WTC11 (cell line): ENCODE measurements around the gene SURF2. TPM values are rescaled to one million over a fixed set of nuclear protein-coding genes. Genes with fewer than 3 reads are reported as not detected.

Experiments used
- ATAC-seq: fragments of 200-7000 bp; cut with Tn5 transposase; 2 replicates; pipeline ENCODE4 v1.10.0; 2021; ENCODE audit warnings: mild to moderate bottlenecking, moderate library complexity
- CTCF ChIA-PET: fragments of 300-600 bp; sonication (Branson Sonifier 250); formaldehyde crosslinking; loops from one replicate; lab custom pipeline; 2021; ENCODE audit warnings: antibody characterized with exemption; lab: Charles Lee
- POLR2A ChIA-PET: fragments of 350-600 bp; sonication (Branson Sonifier 250); formaldehyde crosslinking; loops from one replicate; lab custom pipeline; 2021; ENCODE audit warnings: antibody characterized with exemption; lab: Charles Lee
- DNase-seq: peaks from one replicate; pipeline ENCODE4 v3.0.0; 2021; ENCODE audit warnings: low spot score
- H3K27ac Mint-ChIP-seq: 2 replicates; pipeline ENCODE4 v1.8.0; 2021; ENCODE audit warnings: mixed read lengths
- H3K27me3 Mint-ChIP-seq: 2 replicates; pipeline ENCODE4 v1.8.0; 2021; ENCODE audit warnings: low read depth, mild to moderate bottlenecking, moderate library complexity, mixed read lengths
- H3K36me3 Mint-ChIP-seq: 2 replicates; pipeline ENCODE4 v1.8.0; 2021; ENCODE audit warnings: mixed read lengths
- H3K4me1 Mint-ChIP-seq: 2 replicates; pipeline ENCODE4 v1.8.0; 2022; ENCODE audit warnings: mixed read lengths
- H3K4me3 Mint-ChIP-seq: 2 replicates; pipeline ENCODE4 v1.8.0; 2021; ENCODE audit warnings: mild to moderate bottlenecking, moderate library complexity, mixed read lengths
- H3K9me3 Mint-ChIP-seq: 2 replicates; pipeline ENCODE4 v1.8.0; 2021; ENCODE audit warnings: mixed read lengths
- ATF1 ChIP-seq: sonication (generic); formaldehyde crosslinking; IDR thresholded peaks from 2 replicates; pipeline ENCODE4 v1.8.1; 2023; ENCODE audit warnings: mild to moderate bottlenecking, moderate library complexity, missing genetic modification reagents
- CBFB ChIP-seq: sonication (generic); formaldehyde crosslinking; IDR thresholded peaks from 2 replicates; pipeline ENCODE4 v1.8.1; 2022; ENCODE audit warnings: mild to moderate bottlenecking, low read depth, missing genetic modification reagents
- CREM ChIP-seq: sonication (generic); formaldehyde crosslinking; IDR thresholded peaks from 2 replicates; pipeline ENCODE4 v1.8.1; 2022; ENCODE audit warnings: mild to moderate bottlenecking, missing genetic modification reagents, moderate library complexity
- ELF4 ChIP-seq: sonication (generic); formaldehyde crosslinking; IDR thresholded peaks from 2 replicates; pipeline ENCODE4 v1.8.1; 2022; ENCODE audit warnings: low read depth, mild to moderate bottlenecking, moderate library complexity, missing genetic modification reagents
- ERG ChIP-seq: fragments of 250-450 bp; sonication (Bioruptor Pico); IDR thresholded peaks from 2 replicates; pipeline ENCODE4 v1.8.0; 2021; ENCODE audit warnings: mild to moderate bottlenecking
- ETV6 ChIP-seq: sonication (generic); formaldehyde crosslinking; IDR thresholded peaks from 2 replicates; pipeline ENCODE4 v1.8.1; 2022; ENCODE audit warnings: mild to moderate bottlenecking, missing genetic modification reagents
- HMGA2 ChIP-seq: fragments of 250-450 bp; sonication (Bioruptor Pico); IDR thresholded peaks from 2 replicates; pipeline ENCODE4 v1.4.0; 2021; ENCODE audit warnings: mild to moderate bottlenecking, moderate library complexity
- HMGXB4 ChIP-seq: sonication (generic); formaldehyde crosslinking; IDR thresholded peaks from 2 replicates; pipeline ENCODE4 v1.8.1; 2023; ENCODE audit warnings: mild to moderate bottlenecking, moderate library complexity, missing genetic modification reagents
- IRF2 ChIP-seq: sonication (generic); formaldehyde crosslinking; IDR thresholded peaks from 2 replicates; pipeline ENCODE4 v1.8.0; 2022; ENCODE audit warnings: low read depth, missing genetic modification reagents, borderline replicate concordance
- JUN ChIP-seq: sonication (generic); formaldehyde crosslinking; IDR thresholded peaks from 2 replicates; pipeline ENCODE4 v1.8.0; 2023; ENCODE audit warnings: mild to moderate bottlenecking, missing genetic modification reagents
- KAT7 ChIP-seq: sonication (generic); formaldehyde crosslinking; IDR thresholded peaks from 2 replicates; pipeline ENCODE4 v1.8.1; 2023; ENCODE audit warnings: missing genetic modification reagents, mild to moderate bottlenecking, borderline replicate concordance
- MLX ChIP-seq: sonication (generic); formaldehyde crosslinking; IDR thresholded peaks from 2 replicates; pipeline ENCODE4 v1.8.1; 2023; ENCODE audit warnings: mild to moderate bottlenecking, missing genetic modification reagents, moderate library complexity
- MYBL2 ChIP-seq: sonication (generic); formaldehyde crosslinking; IDR thresholded peaks from 2 replicates; pipeline ENCODE4 v1.8.1; 2023; ENCODE audit warnings: mild to moderate bottlenecking, moderate library complexity, missing genetic modification reagents
- NR3C1 ChIP-seq: sonication (generic); formaldehyde crosslinking; conservative IDR thresholded peaks from 2 replicates; pipeline ENCODE4 v1.8.1; 2023; ENCODE audit warnings: low read depth, mild to moderate bottlenecking, missing genetic modification reagents
- PRRX2 ChIP-seq: fragments of 250-450 bp; sonication (Bioruptor Pico); IDR thresholded peaks from 2 replicates; pipeline ENCODE4 v1.8.0; 2021; ENCODE audit warnings: mild to moderate bottlenecking
- TEAD1 ChIP-seq: sonication (generic); formaldehyde crosslinking; IDR thresholded peaks from 2 replicates; pipeline ENCODE4 v1.8.0; 2022; ENCODE audit warnings: mild to moderate bottlenecking, missing genetic modification reagents
- TEAD4 ChIP-seq: sonication (generic); formaldehyde crosslinking; IDR thresholded peaks from 2 replicates; pipeline ENCODE4 v1.8.0; 2022; ENCODE audit warnings: mild to moderate bottlenecking, missing genetic modification reagents
- ZBTB21 ChIP-seq: sonication (generic); formaldehyde crosslinking; IDR thresholded peaks from 2 replicates; pipeline ENCODE4 v1.8.1; 2023; ENCODE audit warnings: mild to moderate bottlenecking, missing genetic modification reagents, borderline replicate concordance
- ZNF121 ChIP-seq: sonication (generic); formaldehyde crosslinking; IDR thresholded peaks from 2 replicates; pipeline ENCODE4 v1.8.0; 2023; ENCODE audit warnings: missing genetic modification reagents
- ZNF219 ChIP-seq: sonication (generic); formaldehyde crosslinking; IDR thresholded peaks from 2 replicates; pipeline ENCODE4 v1.8.0; 2023; ENCODE audit warnings: missing genetic modification reagents, mild to moderate bottlenecking, borderline replicate concordance
- ZNF416 ChIP-seq: fragments of 250-450 bp; sonication (Bioruptor Pico); IDR thresholded peaks from 2 replicates; pipeline ENCODE4 v1.9.0; 2021; ENCODE audit warnings: mild to moderate bottlenecking, inconsistent platforms
- ZNF423 ChIP-seq: fragments of 250-450 bp; sonication (Bioruptor Pico); IDR thresholded peaks from 2 replicates; pipeline ENCODE4 v2.1.2; 2022; ENCODE audit warnings: mild to moderate bottlenecking, moderate library complexity
- ZNF671 ChIP-seq: fragments of 250-450 bp; sonication (Bioruptor Pico); IDR thresholded peaks from 2 replicates; pipeline ENCODE4 v1.8.0; 2021; ENCODE audit warnings: mild to moderate bottlenecking
- total RNA-seq: library from RNA; stranded (reverse); gene quantifications from 3 replicates; pipeline ENCODE4 v1.2.3, GENCODE V29; 2021
- TF ChIP-seq, protein P1 (sequence below): sonication (generic); formaldehyde crosslinking; IDR thresholded peaks from 2 replicates; pipeline ENCODE4 v1.8.1; 2023; ENCODE audit warnings: mild to moderate bottlenecking, missing genetic modification reagents, moderate library complexity
- TF ChIP-seq, protein P2 (sequence below): fragments of 250-450 bp; sonication (Bioruptor Pico); conservative IDR thresholded peaks from 2 replicates; pipeline ENCODE4 v1.9.0; 2021; ENCODE audit warnings: mild to moderate bottlenecking
- TF ChIP-seq, protein P3 (sequence below): fragments of 200-600 bp; IDR thresholded peaks from 2 replicates; pipeline ENCODE4 v1.8.0; 2022; ENCODE audit warnings: antibody characterized with exemption
- TF ChIP-seq, protein P4 (sequence below): sonication (generic); formaldehyde crosslinking; IDR thresholded peaks from 2 replicates; pipeline ENCODE4 v1.8.1; 2022; ENCODE audit warnings: mild to moderate bottlenecking, missing genetic modification reagents, moderate library complexity, borderline replicate concordance

The SURF2 gene
- total RNA-seq, 1 experiment from 2014 or later = 33.3 TPM

DNA sequence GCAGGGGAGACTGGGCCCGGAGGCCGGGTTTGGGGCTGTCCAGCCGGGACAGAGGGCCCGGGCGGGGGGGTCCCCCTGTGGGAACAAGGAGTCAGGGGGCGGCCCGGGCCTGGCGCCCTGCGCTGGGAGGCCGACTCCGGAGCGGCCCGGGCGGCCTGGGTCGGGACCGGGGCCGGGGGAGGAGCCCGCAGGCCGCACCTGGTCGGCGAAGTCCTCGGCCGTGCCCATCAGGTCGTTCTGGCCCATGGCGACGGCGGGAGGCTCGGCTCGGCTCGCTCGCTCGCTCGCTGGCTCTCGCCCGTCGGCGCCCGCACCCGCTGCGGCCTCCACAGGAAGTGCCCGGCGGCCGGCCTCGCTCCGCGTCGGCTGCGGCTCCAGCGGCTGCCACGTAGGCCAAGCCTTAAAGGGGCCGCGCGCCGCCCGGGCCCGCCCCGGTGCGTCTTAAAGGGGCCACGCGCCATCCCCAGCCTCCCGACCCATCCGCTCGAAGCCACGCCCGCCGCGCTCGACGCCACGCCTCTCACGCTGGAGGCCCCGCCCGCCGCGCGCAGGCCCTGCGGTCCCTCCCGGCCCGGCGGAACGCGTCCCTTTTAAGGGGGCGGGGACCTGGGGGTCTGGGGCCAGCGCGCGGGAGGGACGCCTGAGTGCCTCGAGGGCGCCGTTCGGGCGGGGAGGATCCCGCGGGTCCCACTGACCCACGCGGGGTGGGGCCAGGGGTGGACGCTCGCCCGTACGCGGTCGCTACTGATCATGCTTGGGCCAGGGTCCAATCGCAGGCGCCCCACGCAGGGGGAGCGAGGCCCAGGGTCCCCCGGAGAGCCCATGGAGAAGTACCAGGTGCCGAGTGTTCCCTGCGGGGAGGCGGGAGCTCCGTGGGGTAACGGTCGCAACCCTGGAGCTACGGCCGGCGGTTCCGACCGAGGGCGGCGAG is 19.6 kb downstream of the SURF2 start, which contains the start of the genes STKLD1 and SURF4:
Gene STKLD1 (plus strand): TSS at position 643 of the 931 bp plus-strand sequence. CDS start 108 bp downstream, at position 751.
Gene SURF4 (minus strand): TSS at position 337 of the 931 bp plus-strand sequence. CDS start 91 bp downstream, at position 246.
- CTCF ChIA-PET = interaction anchor here (0.9 to 2.3 kb wide), 4 partner anchors 28 to 111 kb away, joined by 3 to 11 read pairs (median 3); partner anchors contain the start of genes ADAMTS13, MED22 and RPL7A
- no peak for TF ChIP-seq ATF1 (CRISPR knock-in tag)
- TF ChIP-seq, protein P1, sequence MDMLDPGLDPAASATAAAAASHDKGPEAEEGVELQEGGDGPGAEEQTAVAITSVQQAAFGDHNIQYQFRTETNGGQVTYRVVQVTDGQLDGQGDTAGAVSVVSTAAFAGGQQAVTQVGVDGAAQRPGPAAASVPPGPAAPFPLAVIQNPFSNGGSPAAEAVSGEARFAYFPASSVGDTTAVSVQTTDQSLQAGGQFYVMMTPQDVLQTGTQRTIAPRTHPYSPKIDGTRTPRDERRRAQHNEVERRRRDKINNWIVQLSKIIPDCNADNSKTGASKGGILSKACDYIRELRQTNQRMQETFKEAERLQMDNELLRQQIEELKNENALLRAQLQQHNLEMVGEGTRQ = peak; percentile 52; the same call in 1 of the 2 replicates
- TF ChIP-seq HMGXB4 = 0 out of 2 replicates have a peak, but pooled peaks have one; percentile 50
- TF ChIP-seq CREM = peak; percentile 83
- no peak for TF ChIP-seq ERG (CRISPR knock-in tag)
- TF ChIP-seq ZNF423 = 0 out of 2 replicates have a peak, but pooled peaks have one; percentile 25
- TF ChIP-seq ZNF219 (CRISPR knock-in tag) = no peak
- no peak for TF ChIP-seq ZNF121 (CRISPR knock-in tag)
- TF ChIP-seq MYBL2 (CRISPR knock-in tag) = peak; percentile 78; the same call in 1 of the 2 replicates
- no peak for TF ChIP-seq HMGA2 (CRISPR knock-in tag)
- no peak for TF ChIP-seq TEAD4 (CRISPR knock-in tag)
- TF ChIP-seq, protein P2, sequence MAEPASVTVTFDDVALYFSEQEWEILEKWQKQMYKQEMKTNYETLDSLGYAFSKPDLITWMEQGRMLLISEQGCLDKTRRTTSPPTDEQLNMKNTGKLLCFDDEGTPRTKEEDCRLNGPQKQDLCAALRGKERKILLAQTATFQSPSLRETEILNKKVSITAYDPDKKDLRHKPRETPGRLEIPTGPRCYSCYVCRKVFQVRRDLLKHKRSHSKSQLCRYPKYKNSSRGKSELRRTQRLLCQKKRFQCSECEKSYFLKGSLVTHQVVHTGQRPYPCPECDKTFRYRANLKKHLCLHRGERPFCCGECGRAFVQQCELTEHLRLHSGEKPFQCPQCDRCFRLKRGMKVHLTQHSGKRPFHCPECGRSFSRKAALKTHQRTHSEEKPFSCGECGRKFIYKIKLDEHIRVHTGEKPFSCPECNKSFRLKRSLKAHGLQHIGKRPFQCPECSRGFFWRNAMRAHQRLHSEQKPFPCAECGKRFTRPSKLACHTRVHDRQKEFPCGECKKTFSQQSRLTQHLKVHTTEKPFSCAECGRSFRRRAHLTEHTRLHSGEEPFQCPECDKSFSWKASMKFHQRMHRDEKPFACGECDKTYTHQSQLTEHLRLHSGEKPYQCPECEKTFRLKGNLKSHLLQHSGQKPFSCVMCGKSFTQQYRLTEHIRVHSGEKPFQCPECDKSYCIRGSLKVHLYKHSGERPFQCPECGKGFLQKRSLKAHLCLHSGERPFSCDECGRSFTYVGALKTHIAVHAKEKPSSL (CRISPR knock-in tag) = no peak
- 0 out of 2 replicates have a peak, but pooled peaks have one; percentile 70 for TF ChIP-seq NR3C1 (CRISPR knock-in tag)
- TF ChIP-seq ETV6 = peak; percentile 89
- 0 out of 2 replicates have a peak, but pooled peaks have one; percentile 79 for TF ChIP-seq IRF2 (CRISPR knock-in tag)
- TF ChIP-seq ZNF416 (CRISPR knock-in tag) = no peak
- TF ChIP-seq ELF4 (CRISPR knock-in tag) = peak; percentile 74; the same call in 1 of the 2 replicates
- TF ChIP-seq, protein P3, sequence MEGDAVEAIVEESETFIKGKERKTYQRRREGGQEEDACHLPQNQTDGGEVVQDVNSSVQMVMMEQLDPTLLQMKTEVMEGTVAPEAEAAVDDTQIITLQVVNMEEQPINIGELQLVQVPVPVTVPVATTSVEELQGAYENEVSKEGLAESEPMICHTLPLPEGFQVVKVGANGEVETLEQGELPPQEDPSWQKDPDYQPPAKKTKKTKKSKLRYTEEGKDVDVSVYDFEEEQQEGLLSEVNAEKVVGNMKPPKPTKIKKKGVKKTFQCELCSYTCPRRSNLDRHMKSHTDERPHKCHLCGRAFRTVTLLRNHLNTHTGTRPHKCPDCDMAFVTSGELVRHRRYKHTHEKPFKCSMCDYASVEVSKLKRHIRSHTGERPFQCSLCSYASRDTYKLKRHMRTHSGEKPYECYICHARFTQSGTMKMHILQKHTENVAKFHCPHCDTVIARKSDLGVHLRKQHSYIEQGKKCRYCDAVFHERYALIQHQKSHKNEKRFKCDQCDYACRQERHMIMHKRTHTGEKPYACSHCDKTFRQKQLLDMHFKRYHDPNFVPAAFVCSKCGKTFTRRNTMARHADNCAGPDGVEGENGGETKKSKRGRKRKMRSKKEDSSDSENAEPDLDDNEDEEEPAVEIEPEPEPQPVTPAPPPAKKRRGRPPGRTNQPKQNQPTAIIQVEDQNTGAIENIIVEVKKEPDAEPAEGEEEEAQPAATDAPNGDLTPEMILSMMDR = no peak
- peak; percentile 76 for TF ChIP-seq ZBTB21 (CRISPR knock-in tag)
- 0 out of 2 replicates have a peak, but pooled peaks have one; percentile 63 for TF ChIP-seq CBFB
- TF ChIP-seq JUN (CRISPR knock-in tag) = no peak
- TF ChIP-seq, protein P4, sequence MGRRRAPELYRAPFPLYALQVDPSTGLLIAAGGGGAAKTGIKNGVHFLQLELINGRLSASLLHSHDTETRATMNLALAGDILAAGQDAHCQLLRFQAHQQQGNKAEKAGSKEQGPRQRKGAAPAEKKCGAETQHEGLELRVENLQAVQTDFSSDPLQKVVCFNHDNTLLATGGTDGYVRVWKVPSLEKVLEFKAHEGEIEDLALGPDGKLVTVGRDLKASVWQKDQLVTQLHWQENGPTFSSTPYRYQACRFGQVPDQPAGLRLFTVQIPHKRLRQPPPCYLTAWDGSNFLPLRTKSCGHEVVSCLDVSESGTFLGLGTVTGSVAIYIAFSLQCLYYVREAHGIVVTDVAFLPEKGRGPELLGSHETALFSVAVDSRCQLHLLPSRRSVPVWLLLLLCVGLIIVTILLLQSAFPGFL (CRISPR knock-in tag) = no peak
- TF ChIP-seq ZNF671 (CRISPR knock-in tag) = no peak
- no peak for TF ChIP-seq TEAD1 (CRISPR knock-in tag)
- TF ChIP-seq KAT7 (CRISPR knock-in tag) = 0 out of 2 replicates have a peak, but pooled peaks have one; percentile 10
- TF ChIP-seq MLX (CRISPR knock-in tag) = no peak
- TF ChIP-seq PRRX2 = no peak

More for the DNA sequence above, 19.6 kb downstream of the SURF2 start, which contains the start of the genes STKLD1 and SURF4:
- peaks cover 18% of the 10 kb centered on the region for H3K36me3 Mint-ChIP-seq
- H3K27ac Mint-ChIP-seq = peak within 1 kb of the TSS; percentile 96
- ATAC-seq (peak; percentile 92), DNase-seq (peak; percentile 96)
- peaks cover 30% of the 10 kb centered on the region for H3K27me3 Mint-ChIP-seq
- H3K4me1 Mint-ChIP-seq = peaks cover 17% of the 10 kb centered on the region
- POLR2A ChIA-PET = interaction anchor here (0.7 to 1.0 kb wide), 2 partner anchors 28 to 66 kb away, joined by 3 read pairs; partner anchors contain the start of genes MED22 and RPL7A
- peaks cover 4% of the 10 kb centered on the region for H3K9me3 Mint-ChIP-seq
- H3K4me3 Mint-ChIP-seq = peak within 1 kb of the TSS; percentile 98
